GM21381 (cell line): ENCODE data around the gene RIMS4.
"Not testable (repeated sequence)": the region's sequence is repeated elsewhere in the genome, so short reads cannot be mapped to it uniquely, and the experiment has no call there.

Source experiments
- ATAC-seq: cut with Tn5 transposase; IDR thresholded peaks from one replicate; pipeline ENCODE4 v1.9.1; 2021; ENCODE audit warnings: mild to moderate bottlenecking, moderate library complexity; ENCODE audit not compliant: unreplicated experiment

The RIMS4 gene

GRCh38 chr20:44830995-44831394, 20.6 kb upstream of the RIMS4 start:
- no peak for ATAC-seq

- ATAC-seq = no peak
Observed at GRCh38 chr20:44830523-44830922, 20.2 kb upstream of the RIMS4 start.

DNA sequence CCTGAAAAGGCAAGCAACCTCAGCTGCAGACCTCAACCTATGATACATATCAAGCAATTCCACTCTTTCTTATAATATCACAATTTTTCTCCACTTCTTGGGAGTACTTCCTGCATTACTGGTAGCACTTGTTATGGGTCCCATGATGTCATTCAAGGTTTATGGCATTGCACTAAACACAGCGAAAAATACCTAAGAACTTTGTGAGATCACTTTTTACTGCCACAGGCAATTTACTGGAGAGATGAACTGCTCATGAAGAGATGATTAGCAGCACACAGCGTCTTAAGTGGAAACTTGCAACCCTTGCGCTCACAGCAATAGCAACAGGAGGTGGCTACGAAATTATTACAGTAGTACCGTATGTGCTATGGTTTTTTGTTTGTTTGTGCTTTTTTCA, 19.3 kb upstream of the RIMS4 start:
- no peak for ATAC-seq

- no peak for ATAC-seq
Observed at GRCh38 chr20:44828640-44829039, 18.3 kb upstream of the RIMS4 start.

DNA sequence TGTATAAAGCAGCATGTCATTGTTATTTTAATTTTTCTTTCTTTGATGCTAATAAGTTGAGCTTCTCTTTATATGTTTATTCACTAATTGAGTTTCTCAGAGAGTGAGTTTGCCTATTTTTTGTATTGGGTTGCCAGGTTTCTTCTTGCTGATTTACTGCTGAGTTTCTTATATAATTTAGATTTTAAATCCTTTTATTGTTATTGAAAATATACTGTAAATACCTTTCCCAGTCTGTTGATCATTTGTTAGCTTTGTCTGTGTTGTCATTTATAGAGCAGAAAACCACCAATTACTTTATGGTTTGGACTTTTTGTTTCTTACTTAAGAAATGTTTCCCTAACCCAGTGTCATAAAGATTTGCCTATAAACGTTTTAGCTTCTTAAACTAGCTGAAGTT, 17.1 kb upstream of the RIMS4 start:
- ATAC-seq = no peak

GRCh38 chr20:44821576-44821975, 11.2 kb upstream of the RIMS4 start:
- ATAC-seq = not testable (repeated sequence)

DNA sequence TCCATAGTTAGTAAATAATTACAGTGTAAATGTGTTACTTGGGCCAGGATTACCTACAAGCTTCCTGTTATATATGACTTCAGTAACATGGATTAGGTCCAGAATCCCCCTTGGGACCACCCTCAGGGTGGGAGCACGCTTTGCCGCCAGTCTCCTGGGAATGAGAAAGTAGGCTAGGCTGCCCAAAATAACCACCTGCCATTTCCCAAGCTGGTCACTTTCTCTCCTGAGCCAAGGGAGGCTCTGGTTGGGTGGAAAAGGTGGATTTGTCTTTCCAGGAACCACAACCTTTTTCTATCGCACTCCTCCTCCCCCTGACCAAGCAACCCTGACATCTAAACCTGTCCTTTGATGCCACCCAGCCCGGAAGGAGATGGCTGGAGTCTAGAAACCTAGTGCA, 9.6 kb upstream of the RIMS4 start:
- ATAC-seq = no peak

- ATAC-seq = no peak
Observed at GRCh38 chr20:44817143-44817910, 7.0 kb upstream of the RIMS4 start.

- no peak for ATAC-seq
Observed at GRCh38 chr20:44814937-44815336, 4.6 kb upstream of the RIMS4 start.

DNA sequence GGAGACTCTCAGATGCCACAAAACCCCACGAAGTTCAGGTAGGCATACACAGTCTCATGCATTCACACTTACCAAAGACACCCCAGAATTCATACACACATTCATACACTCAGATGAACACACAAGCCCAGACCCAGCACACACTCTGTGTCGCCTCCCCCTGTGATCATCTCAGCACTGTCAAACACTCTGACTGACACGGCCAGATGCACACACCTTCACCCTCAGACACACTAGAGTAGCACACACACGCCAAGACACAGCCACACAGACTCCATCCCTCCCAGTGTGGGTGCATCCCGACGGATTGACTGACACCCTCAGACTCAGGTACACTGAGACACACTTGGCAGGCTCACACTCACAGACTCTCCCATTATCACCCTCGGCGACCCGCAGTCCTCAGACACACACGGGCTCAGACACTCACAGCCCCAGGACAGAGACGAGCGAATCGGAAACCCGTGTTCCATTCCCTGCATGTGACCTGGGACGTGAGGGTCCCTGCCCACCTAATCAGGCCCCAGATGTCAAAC, 872 bp upstream of the RIMS4 start:
- no peak for ATAC-seq

- no peak for ATAC-seq
Observed at GRCh38 chr20:44810061-44810390, 320 bp downstream of the RIMS4 start.

DNA sequence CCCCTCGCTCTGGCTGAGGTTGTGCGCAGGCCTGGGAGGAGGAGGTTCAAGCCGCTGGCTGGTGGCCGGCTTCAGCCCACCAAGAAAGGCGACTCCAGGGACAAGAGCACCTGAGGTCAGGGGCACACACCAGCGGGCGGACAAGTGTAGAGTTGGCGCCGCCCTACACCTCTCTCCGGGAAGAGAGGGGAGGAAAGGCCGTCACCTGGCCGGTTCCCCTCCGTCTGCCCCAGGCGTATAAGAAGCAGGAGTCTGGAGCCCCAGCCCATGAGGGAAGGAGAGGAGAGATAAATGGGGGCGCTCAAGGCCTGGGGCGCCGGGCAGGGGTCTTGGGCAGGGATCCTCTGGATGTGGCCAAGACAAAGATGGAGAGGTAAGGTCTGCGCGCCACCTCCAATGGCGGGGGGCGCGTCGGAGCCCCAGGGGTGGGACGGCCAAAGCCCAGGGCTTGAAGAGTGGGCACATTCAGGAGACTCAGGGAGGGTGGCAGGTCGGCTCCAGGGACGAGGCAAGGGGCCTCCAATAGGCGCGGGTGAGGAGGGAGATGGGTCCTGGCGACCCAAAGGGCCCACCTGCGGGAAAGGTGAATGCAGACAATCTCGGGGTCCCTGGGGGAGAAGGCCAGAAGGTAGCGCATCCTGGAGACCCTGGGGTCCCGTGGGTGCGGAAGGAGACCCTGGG, 826 bp downstream of the RIMS4 start:
- ATAC-seq = no peak

DNA sequence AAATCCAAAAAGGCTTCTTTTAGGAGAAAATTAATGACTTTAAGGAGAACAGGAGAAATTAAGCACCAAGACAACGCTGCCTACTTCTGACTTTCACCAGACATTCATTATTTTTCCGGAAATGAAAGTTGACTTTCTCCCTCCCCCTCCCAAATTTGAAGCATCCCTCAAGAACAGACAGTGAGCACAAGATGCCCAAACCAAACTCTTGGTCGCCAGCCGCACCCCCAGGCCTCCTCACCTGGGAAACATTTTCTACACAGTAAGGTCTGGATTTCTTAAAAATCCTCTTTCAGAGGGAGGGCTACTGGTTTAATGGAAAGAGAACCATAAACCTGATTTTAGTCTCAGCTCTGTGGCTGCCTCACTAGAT, 2.7 kb downstream of the RIMS4 start:
- no peak for ATAC-seq

GRCh38 chr20:44807051-44807683, 3.2 kb downstream of the RIMS4 start:
- no peak for ATAC-seq

GRCh38 chr20:44805979-44806620, 4.2 kb downstream of the RIMS4 start:
- no peak for ATAC-seq

DNA sequence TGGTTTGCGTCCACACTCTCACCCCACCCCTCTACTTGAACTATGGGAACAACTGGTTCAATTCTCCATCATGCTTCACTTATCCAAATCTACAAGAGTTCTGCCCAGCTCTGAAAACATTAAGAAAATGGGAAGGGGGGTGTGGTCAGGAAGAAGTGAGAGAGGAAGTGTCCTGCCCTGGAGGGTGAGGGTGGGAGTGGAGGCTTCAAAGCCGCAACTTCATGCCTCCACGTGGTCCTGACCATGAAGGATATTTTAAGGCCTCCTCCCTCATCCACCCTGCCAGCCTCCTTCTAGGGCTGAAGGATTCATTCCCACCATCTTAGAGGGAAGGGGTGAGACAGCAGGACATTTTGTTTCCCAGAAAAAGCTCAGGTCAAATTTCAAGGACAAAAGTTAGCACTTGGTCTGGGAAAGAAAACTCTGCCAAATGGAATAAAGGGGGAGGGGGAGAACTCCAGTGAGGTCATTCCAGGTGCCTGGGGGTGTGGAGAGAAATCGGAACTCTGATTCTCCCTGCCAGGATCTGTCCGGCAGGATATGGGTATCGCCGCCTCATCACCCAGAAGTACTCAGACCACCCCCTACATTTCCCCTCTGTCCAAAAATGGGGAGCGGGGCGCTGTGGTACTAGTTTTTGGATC, 4.9 kb downstream of the RIMS4 start:
- ATAC-seq = no peak

DNA sequence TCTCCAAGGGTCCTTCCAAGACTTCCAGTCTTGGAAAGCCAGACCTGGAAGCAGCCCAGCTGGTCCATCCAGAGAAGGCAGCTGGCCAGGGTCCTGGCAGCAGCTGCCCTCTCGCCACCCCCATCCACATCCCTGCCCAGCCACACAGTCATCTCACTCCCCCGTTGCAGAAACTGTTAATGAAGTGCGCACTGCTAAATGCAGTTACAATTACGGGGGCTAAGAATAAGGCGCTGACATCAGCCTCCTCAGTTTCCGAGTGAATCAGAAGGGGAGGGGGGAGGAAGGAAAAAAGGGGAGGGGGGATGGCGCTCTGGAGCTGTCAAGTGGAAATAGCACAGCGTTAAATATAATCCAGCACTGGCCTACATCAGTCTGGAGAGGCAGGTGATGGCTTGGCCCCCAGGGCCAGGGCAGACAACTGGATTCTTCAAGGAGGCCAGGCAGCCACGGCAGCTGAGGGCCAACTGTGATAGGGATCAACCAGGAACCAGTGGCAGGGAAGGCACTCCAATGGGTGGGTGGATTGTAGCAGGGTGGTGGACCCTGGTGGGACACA, 6.9 kb downstream of the RIMS4 start:
- no peak for ATAC-seq

GRCh38 chr20:44802702-44803101, 7.6 kb downstream of the RIMS4 start:
- no peak for ATAC-seq

DNA sequence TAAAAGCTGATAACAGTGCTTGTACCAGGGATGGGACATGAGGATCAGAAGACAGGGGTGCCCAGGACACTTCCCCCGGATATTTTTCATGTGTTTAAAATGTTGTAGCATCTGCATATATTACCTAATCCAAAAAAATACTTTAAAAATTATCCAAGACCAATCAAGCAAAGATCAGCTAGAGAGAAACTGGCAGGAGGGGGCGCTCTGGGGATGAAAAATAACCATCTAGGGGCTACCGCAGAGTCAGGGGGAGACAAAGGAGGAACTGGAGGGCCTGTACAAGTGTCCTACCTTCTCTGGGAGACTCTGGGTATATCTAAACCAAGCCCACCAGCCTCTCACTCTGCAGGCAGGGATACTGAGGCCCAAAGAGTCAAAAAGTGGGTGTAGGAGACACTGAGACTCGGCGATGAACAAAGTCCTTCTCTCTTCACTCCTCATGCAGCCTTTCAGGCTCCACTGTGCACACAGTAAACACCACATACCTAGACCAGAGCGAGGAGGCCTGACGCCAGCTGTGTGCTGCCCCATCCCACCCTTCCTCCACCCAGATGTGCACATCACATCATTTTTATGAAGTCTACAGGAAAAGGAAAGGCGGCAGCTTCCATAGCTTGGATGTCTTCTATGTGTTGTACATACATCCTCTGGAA, 9.8 kb downstream of the RIMS4 start:
- ATAC-seq = no peak

DNA sequence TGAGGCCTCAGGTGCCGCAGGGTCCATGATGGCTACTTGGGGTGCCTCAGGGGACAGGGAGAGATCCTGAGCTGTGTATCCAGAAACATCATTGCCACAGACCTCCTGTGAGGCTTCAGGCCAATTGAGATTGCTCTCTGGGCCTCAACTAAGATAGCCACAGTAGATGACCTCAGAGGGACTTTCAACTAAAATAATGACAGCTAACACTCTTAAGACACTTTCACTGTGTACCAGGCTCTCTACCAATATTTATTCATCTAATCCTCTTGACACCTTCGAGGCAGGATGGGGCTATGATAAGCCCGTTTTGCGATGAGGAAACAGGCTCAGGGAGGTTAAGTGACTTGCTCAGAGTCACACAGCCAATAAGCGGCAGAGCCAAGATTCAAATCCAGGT, 10.7 kb downstream of the RIMS4 start:
- no peak for ATAC-seq
